HepG2 (cell line): ENCODE measurements around the gene PEMT. TPM values are rescaled to one million over a fixed set of nuclear protein-coding genes. Genes with fewer than 3 reads are reported as not detected.
"Not testable (repeated sequence)": the region's sequence is repeated elsewhere in the genome, so short reads cannot be mapped to it uniquely, and the experiment has no call there.

ENCODE experiments used
- ATAC-seq: fragments of 200-7000 bp; cut with Tn5 transposase; 3 replicates; pipeline ENCODE4 v1.9.1; 2020; ENCODE audit warnings: mild to moderate bottlenecking, moderate library complexity
- BruUV-seq: library from RNA; stranded (reverse); fragments of 400-500 nt; replicated peaks from 2 replicates; lab custom pipeline; 2021; lab: Mats Ljungman, UMichigan
- CTCF ChIA-PET: fragments of 300-600 bp; formaldehyde crosslinking; extraction: SDS; loops from one replicate; lab custom pipeline; 2021; ENCODE audit warnings: low total read pairs, inconsistent platforms, low intra/inter-chr PET ratio; lab: Yijun Ruan, JAX
- POLR2A ChIA-PET: fragments of 350-600 bp; sonication (Branson Sonifier 250); formaldehyde crosslinking; loops from one replicate; lab custom pipeline; 2020; ENCODE audit warnings: antibody characterized with exemption, inconsistent platforms; lab: Yijun Ruan, JAX
- DNase-seq: peaks from one replicate; pipeline ENCODE4 v3.0.0-alpha.2; 2015; ENCODE audit warnings: low spot score
- FAIRE-seq: peaks from 3 replicates; lab custom pipeline; 2011; peaks lifted over from hg19 to GRCh38; lab: Jason Lieb, UNC
- H2AFZ ChIP-seq: one replicate; pipeline ENCODE4 v1.6.1; 2011; ENCODE audit warnings: low read length, inconsistent platforms
- H3K27ac ChIP-seq: fragments of 300-600 bp; 3 replicates; pipeline ENCODE4 v1.8.0; 2011; ENCODE audit warnings: mixed run types, mild to moderate bottlenecking, mixed read lengths, low read length, inconsistent platforms; ENCODE audit not compliant: insufficient read depth; ENCODE audit errors: extremely low read length
- H3K27me3 ChIP-seq, 2 experiments: fragments of 200-600 bp in 1 of 2; 2 replicates in 1 of 2; 3 replicates in 1 of 2; pipeline versions ENCODE4 v1.6.0 to v1.8.0; 2011; ENCODE audit warnings: low read length in 2 of 2, mild to moderate bottlenecking in 2 of 2, moderate library complexity in 2 of 2, inconsistent platforms in 1 of 2; ENCODE audit not compliant: insufficient read depth in 2 of 2, control insufficient read depth in 1 of 2
- H3K36me3 ChIP-seq, 2 experiments: fragments of 200-600 bp in 1 of 2; replicated peaks in 1 of 2; 2 replicates in 1 of 2; 3 replicates in 1 of 2; pipeline versions ENCODE4 v1.5.1 to v1.8.0; 2011; ENCODE audit warnings: low read length in 2 of 2, inconsistent platforms in 1 of 2; ENCODE audit not compliant: insufficient read depth in 2 of 2, control insufficient read depth in 1 of 2
- H3K4me1 ChIP-seq: 2 replicates; pipeline ENCODE4 v1.5.1; 2012; ENCODE audit warnings: low read length, inconsistent platforms; ENCODE audit not compliant: insufficient read depth
- H3K4me2 ChIP-seq: 2 replicates; pipeline ENCODE4 v1.6.0; 2011; ENCODE audit warnings: low read depth, low read length, inconsistent platforms
- H3K4me3 ChIP-seq, 3 experiments: fragments of 200-600 bp in 1 of 3; sonication (generic), shearing (Covaris generic) in 1 of 3; replicated peaks in 1 of 3; 2 replicates each; pipeline ENCODE4 v1.5.1; 2011 to 2016; ENCODE audit warnings: low read length in 3 of 3, inconsistent platforms in 2 of 3, low read depth in 2 of 3, mild to moderate bottlenecking in 2 of 3, control low read depth in 1 of 3, mixed read lengths in 1 of 3; ENCODE audit not compliant: insufficient read depth in 1 of 3
- H3K79me2 ChIP-seq: one replicate; pipeline ENCODE4 v1.6.1; 2011; ENCODE audit warnings: low read length, inconsistent platforms; ENCODE audit not compliant: insufficient read depth
- H3K9ac ChIP-seq: 2 replicates; pipeline ENCODE4 v1.6.0; 2011; ENCODE audit warnings: mild to moderate bottlenecking, low read depth, low read length, inconsistent platforms; ENCODE audit not compliant: insufficient read depth
- H3K9me3 ChIP-seq: 2 replicates; pipeline ENCODE4 v1.5.1; 2012; ENCODE audit warnings: mild to moderate bottlenecking, low read length
- H4K20me1 ChIP-seq: 2 replicates; pipeline ENCODE4 v1.6.0; 2011; ENCODE audit warnings: inconsistent platforms, mild to moderate bottlenecking, low read length, moderate library complexity; ENCODE audit not compliant: insufficient read depth
- HNRNPH1 ChIP-seq: fragments of 200-400 bp; formaldehyde crosslinking; optimal IDR thresholded peaks from 2 replicates; pipeline ENCODE3; 2017; ENCODE audit warnings: mild to moderate bottlenecking, low read depth, low read length
- SRF ChIP-seq: IDR thresholded peaks from 2 replicates; pipeline ENCODE4 v1.6.1; 2011; ENCODE audit warnings: mild to moderate bottlenecking, low read depth, low read length, moderate library complexity
- ZBTB42 ChIP-seq: sonication (generic); formaldehyde crosslinking; IDR thresholded peaks from 2 replicates; pipeline ENCODE4 v1.5.0; 2020; ENCODE audit warnings: mild to moderate bottlenecking, missing genetic modification reagents
- ZNF230 ChIP-seq: sonication (generic); formaldehyde crosslinking; IDR thresholded peaks from 2 replicates; pipeline ENCODE4 v1.4.0; 2020; ENCODE audit warnings: mild to moderate bottlenecking, missing genetic modification reagents
- ZNF235 ChIP-seq: sonication (generic); formaldehyde crosslinking; IDR thresholded peaks from 2 replicates; pipeline ENCODE4 v1.8.1; 2023; ENCODE audit warnings: mild to moderate bottlenecking, missing genetic modification reagents, borderline replicate concordance
- ZNF605 ChIP-seq: sonication (generic); formaldehyde crosslinking; IDR thresholded peaks from 2 replicates; pipeline ENCODE4 v1.8.0; 2022; ENCODE audit warnings: mild to moderate bottlenecking, missing genetic modification reagents
- ZNF609 ChIP-seq: sonication (generic); formaldehyde crosslinking; IDR thresholded peaks from 2 replicates; pipeline ENCODE4 v1.4.0; 2020; ENCODE audit warnings: mild to moderate bottlenecking, missing genetic modification reagents, borderline replicate concordance
- WGBS: methylation state at CpG from one replicate; pipeline ENCODE4 v1.1.6; 2017; ENCODE audit warnings: low lambda C conversion rate; 5-methylcytosine and 5-hydroxymethylcytosine counted together
- in situ Hi-C: cut with HindIII; loops from 2 replicates; pipeline ENCODE4 v1.10.0; 2017; ENCODE audit warnings: low pct_unique_long_range_greater_than_20kb; ENCODE audit not compliant: extremely low pct_ligation_motif_present
- intact Hi-C: fragments of 100-400 bp; cut with micrococcal nuclease; formaldehyde crosslinking; loops from one replicate; pipeline ENCODE4 v1.10.0; 2022; ENCODE audit not compliant: unreplicated experiment
- polyA plus RNA-seq, 8 experiments: library from polyadenylated mRNA; depleted of rRNA in 3 of 8; stranded (reverse) in 7 of 8; unstranded in 1 of 8; fragments of >200 nt; fragmentation: Illumina TruSeq in 4 of 8; extraction: Trizol in 4 of 8; gene quantifications; 2 replicates each; pipeline versions ENCODE4 v1.2.1 to v1.2.3, GENCODE V29; 2011 to 2016; ENCODE audit warnings: low read depth in 4 of 8, missing spikeins in 1 of 8, mixed read lengths in 1 of 8; ENCODE audit not compliant: insufficient read depth in 1 of 8
- total RNA-seq, 5 experiments: library from RNA; depleted of rRNA; stranded (reverse); fragments of >200 nt; fragmentation: Illumina TruSeq; extraction: Trizol; gene quantifications; 2 replicates each; pipeline ENCODE4 v1.2.3, GENCODE V29; 2016; ENCODE audit warnings: low read depth in 1 of 5

PEMT gene
- total and polyA plus RNA-seq, 2 of the 13 experiments (the other 11 are each of a cell fraction or from before 2014, with no cell fraction given): 31.7 to 43.6 TPM

GRCh38 chr17:17636272-17636885 lies 44.9 kb upstream of the PEMT start:
- no TSS peak for BruUV-seq
- Histone ChIP-seq H3K4me2 (no peak overlapping the region), H4K20me1 (no peaks in the 10 kb centered on the region), H3K9ac (no peak overlapping the region), H3K36me3 (no peaks in the 10 kb centered on the region), H3K9me3 (no peaks in the 10 kb centered on the region), H3K4me3 (no peak overlapping the region), H3K79me2 (no peaks in the 10 kb centered on the region), H3K27me3 (peaks cover 1 to 10% of the 10 kb centered on the region in 2 experiments; a peak in 4 of 5 replicates), H3K4me1 (0 out of 2 replicates have a peak, but pooled peaks cover under 1% of the 10 kb centered on the region), H3K27ac (no peak overlapping the region), H2AFZ (no peak overlapping the region)
- ATAC-seq (no peak), FAIRE-seq (no peak), DNase-seq (no peak)
- in situ Hi-C loops: no loop called here
- intact Hi-C loops: no loop called here
- POLR2A ChIA-PET: no interaction called here
- 44% methylated on average over 5 of the region's 5 CpGs for whole genome bisulfite sequencing
- CTCF ChIA-PET: no interaction called here
- TF ChIP-seq ZBTB42 (CRISPR knock-in tag) (no peak), ZNF230 (CRISPR knock-in tag) (no peak), ZNF235 (no peak), ZNF609 (CRISPR knock-in tag) (no peak), ZNF605 (no peak), HNRNPH1 (no peak), SRF (no peak)

GRCh38 chr17:17635537-17636271 lies 44.2 kb upstream of the PEMT start:
- CTCF ChIA-PET, FAIRE-seq, in situ Hi-C loops, POLR2A ChIA-PET, H3K4me1 ChIP-seq, H3K9me3 ChIP-seq, H3K27me3 ChIP-seq, H3K4me3 ChIP-seq, BruUV-seq, DNase-seq, H3K9ac ChIP-seq, H3K36me3 ChIP-seq, H3K79me2 ChIP-seq, H2AFZ ChIP-seq, H3K27ac ChIP-seq, H4K20me1 ChIP-seq, ATAC-seq, intact Hi-C loops, H3K4me2 ChIP-seq: not testable (repeated sequence)
- 48% methylated on average over 15 of the region's 15 CpGs for WGBS
